OCI-LY1 (cell line): Measurements from ENCODE around the gene EDEM1.

ENCODE experiments used
- H2AFZ ChIP-seq: fragments of 200-600 bp; sonication (generic), shearing (Covaris generic); 2 replicates; pipeline ENCODE4 v1.6.0; 2014; ENCODE audit warnings: antibody characterized with exemption, mild to moderate bottlenecking, low read length
- H3F3A ChIP-seq: fragments of 200-600 bp; sonication (generic), shearing (Covaris generic); 2 replicates; pipeline ENCODE4 v1.6.0; 2014; ENCODE audit warnings: mild to moderate bottlenecking, antibody characterized with exemption, low read length, moderate library complexity; ENCODE audit not compliant: insufficient read depth
- H3K27ac ChIP-seq: fragments of 200-600 bp; sonication (generic); 2 replicates; pipeline ENCODE4 v1.5.1; 2014; ENCODE audit warnings: low read length, mixed run types, mild to moderate bottlenecking, low read depth; ENCODE audit not compliant: poor library complexity, severe bottlenecking
- H3K27me3 ChIP-seq: fragments of 200-600 bp; sonication (generic); 2 replicates; pipeline ENCODE4 v1.6.0; 2014; ENCODE audit warnings: antibody characterized with exemption, mild to moderate bottlenecking, low read length, moderate library complexity; ENCODE audit not compliant: insufficient read depth
- H3K36me3 ChIP-seq: fragments of 200-600 bp; sonication (generic); 2 replicates; pipeline ENCODE4 v1.6.1; 2014; ENCODE audit warnings: mild to moderate bottlenecking, antibody characterized with exemption, low read length, moderate library complexity, mixed read lengths; ENCODE audit not compliant: insufficient read depth
- H3K4me1 ChIP-seq: fragments of 200-600 bp; sonication (generic); 2 replicates; pipeline ENCODE4 v1.5.1; 2014; ENCODE audit warnings: mild to moderate bottlenecking, low read length, moderate library complexity; ENCODE audit not compliant: insufficient read depth, severe bottlenecking
- H3K4me2 ChIP-seq: fragments of 200-600 bp; sonication (generic), shearing (Covaris generic); 2 replicates; pipeline ENCODE4 v1.6.1; 2014; ENCODE audit warnings: low read length
- H3K4me3 ChIP-seq: fragments of 200-600 bp; sonication (generic); 2 replicates; pipeline ENCODE4 v1.5.1; 2014; ENCODE audit warnings: low read length, low read depth, mild to moderate bottlenecking, mixed read lengths; ENCODE audit not compliant: poor library complexity, severe bottlenecking
- H3K79me2 ChIP-seq: fragments of 200-600 bp; shearing (Covaris generic); 2 replicates; pipeline ENCODE4 v1.6.1; 2016; ENCODE audit warnings: mixed run types, low read length, mixed read lengths; ENCODE audit not compliant: insufficient read depth
- H3K9ac ChIP-seq: fragments of 200-600 bp; sonication (generic), shearing (Covaris generic); 2 replicates; pipeline ENCODE4 v1.6.1; 2014; ENCODE audit warnings: mild to moderate bottlenecking, low read length, mixed read lengths
- H3K9me2 ChIP-seq: fragments of 200-600 bp; sonication (generic), shearing (Covaris generic); 2 replicates; pipeline ENCODE4 v1.6.1; 2014; ENCODE audit warnings: low read depth, mild to moderate bottlenecking, low read length, mixed read lengths
- H3K9me3 ChIP-seq: fragments of 200-600 bp; shearing (Covaris generic); 2 replicates; pipeline ENCODE4 v1.6.1; 2014; ENCODE audit warnings: low read length, mixed read lengths
- H4K20me1 ChIP-seq: fragments of 200-600 bp; sonication (generic), shearing (Covaris generic); 2 replicates; pipeline ENCODE4 v1.6.0; 2016; ENCODE audit warnings: mild to moderate bottlenecking, low read length; ENCODE audit not compliant: insufficient read depth
- CTCF ChIP-seq: fragments of 200-600 bp; sonication (generic), shearing (Covaris generic); IDR thresholded peaks from 2 replicates; pipeline ENCODE4 v1.5.1; 2017; ENCODE audit warnings: mild to moderate bottlenecking, antibody characterized with exemption, low read length, moderate library complexity, mixed read lengths
- EZH2 ChIP-seq: fragments of 200-600 bp; sonication (generic), shearing (Covaris generic); IDR thresholded peaks from 2 replicates; pipeline ENCODE4 v1.8.0; 2017; ENCODE audit warnings: borderline replicate concordance, mixed run types, mild to moderate bottlenecking, antibody characterized with exemption, low read length, moderate library complexity, mixed read lengths

EDEM1 gene

DNA sequence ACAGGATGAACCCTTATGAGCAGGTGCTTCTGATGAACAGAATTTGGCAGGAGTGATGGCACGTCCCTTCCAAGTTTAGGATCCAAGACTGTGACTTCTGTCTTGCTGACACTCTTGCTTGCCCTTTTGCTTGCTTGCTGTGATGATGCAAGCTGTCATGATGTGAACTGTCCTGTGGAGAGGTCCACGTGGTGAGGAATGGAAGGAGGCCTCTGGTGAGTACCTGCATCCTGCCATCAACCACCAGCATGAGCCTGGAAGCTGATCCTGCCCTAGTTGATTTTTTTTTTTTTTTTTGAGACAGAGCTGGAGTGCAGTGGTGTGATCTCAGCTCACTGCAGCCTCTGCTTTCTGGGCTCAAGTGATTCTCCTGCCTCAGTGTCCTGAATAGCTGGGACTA, 45.5 kb downstream of the EDEM1 start:
- no peak for TF ChIP-seq CTCF
- TF ChIP-seq EZH2 = no peak
- H3K36me3 ChIP-seq = no peaks in the 10 kb centered on the region
- H3K27ac ChIP-seq = no peak overlapping the region

GRCh38 chr3:5235655-5236054, 48.1 kb downstream of the EDEM1 start:
- no peaks in the 10 kb centered on the region for H3K4me1 ChIP-seq
- no peaks in the 10 kb centered on the region for H3K9me2 ChIP-seq
- no peaks in the 10 kb centered on the region for H3K27me3 ChIP-seq
- no peaks in the 10 kb centered on the region for H3K36me3 ChIP-seq
- TF ChIP-seq EZH2 (no peak), CTCF (no peak)
- H3K9ac ChIP-seq = no peak overlapping the region
- no peak overlapping the region for H3K4me3 ChIP-seq
- no peaks in the 10 kb centered on the region for H3F3A ChIP-seq
- no peak overlapping the region for H3K27ac ChIP-seq
- no peak overlapping the region for H2AFZ ChIP-seq
- H3K4me2 ChIP-seq = no peak overlapping the region
- no peaks in the 10 kb centered on the region for H3K79me2 ChIP-seq
- H3K9me3 ChIP-seq = no peaks in the 10 kb centered on the region
- no peaks in the 10 kb centered on the region for H4K20me1 ChIP-seq

More for the DNA sequence above, 45.5 kb downstream of the EDEM1 start:
- no peak overlapping the region for H3K4me3 ChIP-seq
- no peaks in the 10 kb centered on the region for H3K4me1 ChIP-seq
- H3K4me2 ChIP-seq = no peak overlapping the region
- H3K9me3 ChIP-seq = no peaks in the 10 kb centered on the region
- H3K27me3 ChIP-seq = no peaks in the 10 kb centered on the region
- no peaks in the 10 kb centered on the region for H3K9me2 ChIP-seq
- H3F3A ChIP-seq = no peaks in the 10 kb centered on the region
- no peak overlapping the region for H3K9ac ChIP-seq
- no peak overlapping the region for H2AFZ ChIP-seq
- no peaks in the 10 kb centered on the region for H4K20me1 ChIP-seq
- no peaks in the 10 kb centered on the region for H3K79me2 ChIP-seq

DNA sequence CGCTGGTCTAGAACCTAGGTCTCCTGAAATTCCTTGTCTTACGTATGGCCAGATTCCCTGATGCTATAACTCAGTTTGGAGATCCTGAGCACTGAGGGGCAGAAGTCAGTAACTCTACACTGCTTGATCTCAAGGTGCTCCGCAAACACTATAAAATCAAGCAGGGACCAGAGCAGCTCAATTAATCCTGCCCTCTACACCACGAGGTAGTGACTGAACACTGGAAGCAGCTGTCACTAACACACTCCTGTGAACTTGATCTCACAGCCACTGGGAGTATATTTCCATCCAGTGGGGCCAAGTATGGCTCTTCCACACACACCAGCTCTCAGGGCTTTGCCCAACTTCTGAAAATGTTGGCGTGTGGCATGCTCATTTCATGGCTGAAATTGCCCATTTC, 51.0 kb downstream of the EDEM1 start:
- H3K9me3 ChIP-seq = no peaks in the 10 kb centered on the region
- no peaks in the 10 kb centered on the region for H3K27me3 ChIP-seq
- no peaks in the 10 kb centered on the region for H3K36me3 ChIP-seq
- H2AFZ ChIP-seq = no peak overlapping the region
- no peaks in the 10 kb centered on the region for H3F3A ChIP-seq
- H3K4me2 ChIP-seq = no peak overlapping the region
- no peak overlapping the region for H3K27ac ChIP-seq
- TF ChIP-seq CTCF = no peak
- no peak for TF ChIP-seq EZH2
- no peak overlapping the region for H3K4me3 ChIP-seq
- no peaks in the 10 kb centered on the region for H4K20me1 ChIP-seq
- H3K4me1 ChIP-seq = no peaks in the 10 kb centered on the region
- H3K79me2 ChIP-seq = no peaks in the 10 kb centered on the region
- H3K9ac ChIP-seq = no peak overlapping the region
- no peaks in the 10 kb centered on the region for H3K9me2 ChIP-seq
